ENCODE measurements around the gene USH2A. TPM values are rescaled to one million over a fixed set of nuclear protein-coding genes. Genes with fewer than 3 reads are reported as not detected.

USH2A gene
- polyA plus RNA-seq, 2 of the 4 experiments (the other 2 are of a cell fraction): not detected

DNA sequence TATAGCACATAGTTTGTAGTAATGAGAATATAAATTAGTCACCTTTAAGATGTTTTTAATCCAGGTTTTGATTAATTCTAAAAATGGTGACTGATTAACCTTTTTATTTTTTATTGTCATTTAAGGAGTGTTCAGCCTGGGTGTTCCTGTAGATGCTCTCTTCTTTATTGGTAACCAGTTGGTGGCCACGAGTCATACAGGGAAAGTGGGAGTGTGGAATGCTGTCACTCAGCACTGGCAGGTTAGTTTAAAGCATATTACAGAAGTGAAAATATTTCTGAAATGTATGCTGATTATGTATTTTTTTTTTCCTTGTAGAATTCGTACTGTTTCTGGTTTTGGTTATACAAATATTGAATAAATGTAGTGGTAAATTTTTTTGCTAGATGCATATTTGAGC is 828.0 kb downstream of the USH2A start:
- ChIA-PET POLR2A (no interaction called here), CTCF (no interaction called here)
- H3K27ac ChIP-seq: no peak overlapping the region
- DNase-seq (ENCODE audit: low read depth in 1 of 2, low spot score in 1 of 2) (no peak), ATAC-seq (no peak), FAIRE-seq (peak; percentile 7)
- peaks cover 12% of the 10 kb centered on the region for H3K4me1 ChIP-seq
- H3K4me2 ChIP-seq: no peak overlapping the region
- no peak overlapping the region for H3K4me3 ChIP-seq
- TF ChIP-seq MAZ (IDR thresholded peaks at IDR 0.05; ENCODE audit: borderline replicate concordance, low read depth, low read length) (no peak), HOXB13 (CRISPR knock-in tag; IDR thresholded peaks at IDR 0.05; ENCODE audit: low read depth) (no peak), RFX5 (IDR thresholded peaks at IDR 0.05) (no peak), MAFK (IDR thresholded peaks at IDR 0.05; ENCODE audit: partially characterized antibody) (no peak), CHD4 (IDR thresholded peaks at IDR 0.05; ENCODE audit: borderline replicate concordance) (no peak), JUNB (IDR thresholded peaks at IDR 0.05) (no peak), FOSB (CRISPR knock-in tag; IDR thresholded peaks at IDR 0.05) (no peak), NR3C1 (IDR thresholded peaks at IDR 0.05) (no peak), HEYL (CRISPR knock-in tag; IDR thresholded peaks at IDR 0.05) (no peak), FOSL2 (IDR thresholded peaks at IDR 0.05) (no peak), FOSL2 (CRISPR knock-in tag; IDR thresholded peaks at IDR 0.05) (no peak), TFCP2L1 (CRISPR knock-in tag; IDR thresholded peaks at IDR 0.05) (no peak), ZFP36 (IDR thresholded peaks at IDR 0.05; ENCODE audit: borderline replicate concordance, partially characterized antibody) (no peak), HOXA7 (CRISPR knock-in tag; IDR thresholded peaks at IDR 0.05) (no peak), RARB (CRISPR knock-in tag; IDR thresholded peaks at IDR 0.05) (no peak), JUN (IDR thresholded peaks at IDR 0.05) (no peak)
- TF ChIP-seq, protein P1, sequence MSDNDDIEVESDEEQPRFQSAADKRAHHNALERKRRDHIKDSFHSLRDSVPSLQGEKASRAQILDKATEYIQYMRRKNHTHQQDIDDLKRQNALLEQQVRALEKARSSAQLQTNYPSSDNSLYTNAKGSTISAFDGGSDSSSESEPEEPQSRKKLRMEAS (IDR thresholded peaks at IDR 0.05): no peak
- TF ChIP-seq, protein P2, sequence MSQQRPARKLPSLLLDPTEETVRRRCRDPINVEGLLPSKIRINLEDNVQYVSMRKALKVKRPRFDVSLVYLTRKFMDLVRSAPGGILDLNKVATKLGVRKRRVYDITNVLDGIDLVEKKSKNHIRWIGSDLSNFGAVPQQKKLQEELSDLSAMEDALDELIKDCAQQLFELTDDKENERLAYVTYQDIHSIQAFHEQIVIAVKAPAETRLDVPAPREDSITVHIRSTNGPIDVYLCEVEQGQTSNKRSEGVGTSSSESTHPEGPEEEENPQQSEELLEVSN (IDR thresholded peaks at IDR 0.05; ENCODE audit: borderline replicate concordance, low read depth): no peak
- TF ChIP-seq, protein P3, sequence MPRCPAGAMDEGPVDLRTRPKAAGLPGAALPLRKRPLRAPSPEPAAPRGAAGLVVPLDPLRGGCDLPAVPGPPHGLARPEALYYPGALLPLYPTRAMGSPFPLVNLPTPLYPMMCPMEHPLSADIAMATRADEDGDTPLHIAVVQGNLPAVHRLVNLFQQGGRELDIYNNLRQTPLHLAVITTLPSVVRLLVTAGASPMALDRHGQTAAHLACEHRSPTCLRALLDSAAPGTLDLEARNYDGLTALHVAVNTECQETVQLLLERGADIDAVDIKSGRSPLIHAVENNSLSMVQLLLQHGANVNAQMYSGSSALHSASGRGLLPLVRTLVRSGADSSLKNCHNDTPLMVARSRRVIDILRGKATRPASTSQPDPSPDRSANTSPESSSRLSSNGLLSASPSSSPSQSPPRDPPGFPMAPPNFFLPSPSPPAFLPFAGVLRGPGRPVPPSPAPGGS (IDR thresholded peaks at IDR 0.05): no peak
- TF ChIP-seq, protein P4, sequence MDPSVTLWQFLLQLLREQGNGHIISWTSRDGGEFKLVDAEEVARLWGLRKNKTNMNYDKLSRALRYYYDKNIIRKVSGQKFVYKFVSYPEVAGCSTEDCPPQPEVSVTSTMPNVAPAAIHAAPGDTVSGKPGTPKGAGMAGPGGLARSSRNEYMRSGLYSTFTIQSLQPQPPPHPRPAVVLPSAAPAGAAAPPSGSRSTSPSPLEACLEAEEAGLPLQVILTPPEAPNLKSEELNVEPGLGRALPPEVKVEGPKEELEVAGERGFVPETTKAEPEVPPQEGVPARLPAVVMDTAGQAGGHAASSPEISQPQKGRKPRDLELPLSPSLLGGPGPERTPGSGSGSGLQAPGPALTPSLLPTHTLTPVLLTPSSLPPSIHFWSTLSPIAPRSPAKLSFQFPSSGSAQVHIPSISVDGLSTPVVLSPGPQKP (IDR thresholded peaks at IDR 0.05; ENCODE audit: low read depth, low read length): no peak
- TF ChIP-seq, protein P5, sequence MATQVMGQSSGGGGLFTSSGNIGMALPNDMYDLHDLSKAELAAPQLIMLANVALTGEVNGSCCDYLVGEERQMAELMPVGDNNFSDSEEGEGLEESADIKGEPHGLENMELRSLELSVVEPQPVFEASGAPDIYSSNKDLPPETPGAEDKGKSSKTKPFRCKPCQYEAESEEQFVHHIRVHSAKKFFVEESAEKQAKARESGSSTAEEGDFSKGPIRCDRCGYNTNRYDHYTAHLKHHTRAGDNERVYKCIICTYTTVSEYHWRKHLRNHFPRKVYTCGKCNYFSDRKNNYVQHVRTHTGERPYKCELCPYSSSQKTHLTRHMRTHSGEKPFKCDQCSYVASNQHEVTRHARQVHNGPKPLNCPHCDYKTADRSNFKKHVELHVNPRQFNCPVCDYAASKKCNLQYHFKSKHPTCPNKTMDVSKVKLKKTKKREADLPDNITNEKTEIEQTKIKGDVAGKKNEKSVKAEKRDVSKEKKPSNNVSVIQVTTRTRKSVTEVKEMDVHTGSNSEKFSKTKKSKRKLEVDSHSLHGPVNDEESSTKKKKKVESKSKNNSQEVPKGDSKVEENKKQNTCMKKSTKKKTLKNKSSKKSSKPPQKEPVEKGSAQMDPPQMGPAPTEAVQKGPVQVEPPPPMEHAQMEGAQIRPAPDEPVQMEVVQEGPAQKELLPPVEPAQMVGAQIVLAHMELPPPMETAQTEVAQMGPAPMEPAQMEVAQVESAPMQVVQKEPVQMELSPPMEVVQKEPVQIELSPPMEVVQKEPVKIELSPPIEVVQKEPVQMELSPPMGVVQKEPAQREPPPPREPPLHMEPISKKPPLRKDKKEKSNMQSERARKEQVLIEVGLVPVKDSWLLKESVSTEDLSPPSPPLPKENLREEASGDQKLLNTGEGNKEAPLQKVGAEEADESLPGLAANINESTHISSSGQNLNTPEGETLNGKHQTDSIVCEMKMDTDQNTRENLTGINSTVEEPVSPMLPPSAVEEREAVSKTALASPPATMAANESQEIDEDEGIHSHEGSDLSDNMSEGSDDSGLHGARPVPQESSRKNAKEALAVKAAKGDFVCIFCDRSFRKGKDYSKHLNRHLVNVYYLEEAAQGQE (IDR thresholded peaks at IDR 0.05): no peak
- no peaks in the 10 kb centered on the region for H3K9me3 ChIP-seq
- WGBS (ENCODE audit: missing lambda C conversion rate): 75% methylated on average over 2 of the region's 2 CpGs

DNA sequence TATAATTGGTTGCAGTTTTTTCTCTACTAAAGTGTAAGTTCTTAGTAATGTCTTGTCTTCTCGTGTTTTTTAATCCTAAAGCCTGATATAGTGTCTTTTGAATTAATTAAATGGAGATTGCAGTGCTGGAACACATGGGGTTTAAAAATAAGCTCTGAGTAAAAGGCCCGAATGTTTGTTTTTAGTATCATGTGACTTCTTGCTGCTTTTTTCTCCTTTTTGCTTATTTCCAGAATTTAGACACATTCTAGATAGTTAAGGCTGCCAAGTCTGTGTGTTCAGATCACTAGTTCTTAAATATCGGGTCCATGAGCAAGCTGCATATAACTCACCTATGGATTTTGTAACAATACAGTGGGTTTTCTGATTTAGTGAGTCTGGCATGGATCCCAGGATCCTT is 828.6 kb downstream of the USH2A start:
- no peak for ATAC-seq
- no peak for FAIRE-seq
- CTCF ChIA-PET: no interaction called here
- WGBS (ENCODE audit: missing lambda C conversion rate): 85% methylated on average over 3 of the region's 3 CpGs
- Histone ChIP-seq H3K4me1 (peaks cover 12% of the 10 kb centered on the region), H3K4me3 (no peak overlapping the region), H3K27ac (no peak overlapping the region), H3K4me2 (no peak overlapping the region), H3K9me3 (no peaks in the 10 kb centered on the region)
- POLR2A ChIA-PET: no interaction called here
- no peak for DNase-seq (ENCODE audit: low read depth in 1 of 2, low spot score in 1 of 2)
- TF ChIP-seq, protein P5 (IDR thresholded peaks at IDR 0.05): no peak
- TF ChIP-seq PHF8 (IDR thresholded peaks at IDR 0.05; ENCODE audit: borderline replicate concordance, low read depth) (no peak), ZFP36 (IDR thresholded peaks at IDR 0.05; ENCODE audit: borderline replicate concordance, partially characterized antibody) (no peak), ESRRA (IDR thresholded peaks at IDR 0.05; ENCODE audit: borderline replicate concordance, low read length) (no peak), ZC3H11A (IDR thresholded peaks at IDR 0.05) (no peak), RCOR1 (IDR thresholded peaks at IDR 0.05; ENCODE audit: low read depth, low read length) (no peak), NR3C1 (IDR thresholded peaks at IDR 0.05) (no peak), CBX8 (IDR thresholded peaks at IDR 0.05) (no peak), POLR2A (IDR thresholded peaks at IDR 0.05; ENCODE audit: low read length) (no peak), RFX5 (IDR thresholded peaks at IDR 0.05) (no peak)
- TF ChIP-seq, protein P6, sequence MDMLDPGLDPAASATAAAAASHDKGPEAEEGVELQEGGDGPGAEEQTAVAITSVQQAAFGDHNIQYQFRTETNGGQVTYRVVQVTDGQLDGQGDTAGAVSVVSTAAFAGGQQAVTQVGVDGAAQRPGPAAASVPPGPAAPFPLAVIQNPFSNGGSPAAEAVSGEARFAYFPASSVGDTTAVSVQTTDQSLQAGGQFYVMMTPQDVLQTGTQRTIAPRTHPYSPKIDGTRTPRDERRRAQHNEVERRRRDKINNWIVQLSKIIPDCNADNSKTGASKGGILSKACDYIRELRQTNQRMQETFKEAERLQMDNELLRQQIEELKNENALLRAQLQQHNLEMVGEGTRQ (IDR thresholded peaks at IDR 0.05): no peak
